Gastrocnemius medialis (tissue), 4 donors: ENCODE measurements around the gene HS6ST2. TPM values are rescaled to one million over a fixed set of nuclear protein-coding genes. Genes with fewer than 3 reads are reported as not detected.

ENCODE experiments used
- ATAC-seq, 2 donors: fragments of 150-250 bp; one replicate each; pipeline ENCODE4 v1.9.1; 2016
- DNase-seq, 2 donors: peaks; one replicate each; pipeline ENCODE4 v3.0.0-alpha.2; 2019
- H3K27ac ChIP-seq, 4 donors: fragments of 200-600 bp; sonication (generic); 1 replicate in 1 of 4; 2 replicates in 3 of 4; pipeline ENCODE4 v1.5.1; 2016 to 2018; ENCODE audit warnings: mild to moderate bottlenecking in 2 of 4, moderate library complexity in 1 of 4
- H3K27me3 ChIP-seq, 3 donors: fragments of 200-600 bp; sonication (generic) in 2 of 3; 1 replicate in 1 of 3; 2 replicates in 2 of 3; pipeline versions ENCODE4 v1.5.1 to v1.6.0; 2016 to 2019; ENCODE audit warnings: mild to moderate bottlenecking in 1 of 3, moderate library complexity in 1 of 3
- H3K36me3 ChIP-seq, 2 donors: fragments of 200-600 bp; sonication (generic) in 1 of 2; one replicate each; pipeline ENCODE4 v1.5.1; 2017 to 2018
- H3K4me1 ChIP-seq, 2 donors: fragments of 200-600 bp; sonication (generic) in 1 of 2; one replicate each; pipeline ENCODE4 v1.5.1; 2016 to 2017; ENCODE audit warnings: mild to moderate bottlenecking in 2 of 2
- H3K4me3 ChIP-seq, 4 donors: fragments of 200-600 bp; sonication (generic) in 3 of 4; 1 replicate in 1 of 4; 2 replicates in 3 of 4; pipeline ENCODE4 v1.5.1; 2016 to 2019; ENCODE audit warnings: mild to moderate bottlenecking in 2 of 4
- H3K9me3 ChIP-seq, 3 donors: fragments of 200-600 bp; sonication (generic) in 2 of 3; 1 replicate in 1 of 3; 2 replicates in 2 of 3; pipeline ENCODE4 v1.5.1; 2016 to 2019
- POLR2A ChIP-seq, 2 donors: fragments of 450-650 bp; IDR thresholded peaks; one replicate each; pipeline ENCODE4 v1.6.1; 2017; ENCODE audit warnings: antibody characterized with exemption in 2 of 2, mild to moderate bottlenecking in 2 of 2, moderate library complexity in 2 of 2
- in situ Hi-C, 4 donors: fragments of 200-750 bp; cut with MboI; loops; one replicate each; pipeline versions ENCODE4 v1.15.0 to v1.8.0; 2017; ENCODE audit warnings: low sequenced_read_pairs in 4 of 4
- intact Hi-C: fragments of 100-400 bp; cut with DNase I; formaldehyde crosslinking; loops from one replicate; pipeline ENCODE4 v1.15.1; 2023; ENCODE audit warnings: low total_unique reads
- total RNA-seq, 4 donors: library from RNA; depleted of rRNA; stranded (reverse); fragments of >200 nt; gene quantifications; one replicate each; pipeline versions ENCODE4 v1.1.0 to v1.2.3, GENCODE V29; 2016
- TF ChIP-seq, protein P1 (sequence below), 5 experiments: fragments of 450-650 bp in 3 of 5; fragments of 200-600 bp in 2 of 5; sonication (generic) in 2 of 5; IDR thresholded peaks in 4 of 5; conservative IDR thresholded peaks in 1 of 5; 1 replicate in 4 of 5; 2 replicates in 1 of 5; pipeline ENCODE4 v1.5.1; 2016 to 2019; ENCODE audit warnings: antibody characterized with exemption in 5 of 5, mild to moderate bottlenecking in 3 of 5, moderate library complexity in 3 of 5

Gene HS6ST2
- total RNA-seq, 4 donors from 2014 or later: 1.9 to 2.8 (median 2.1) TPM; not detected in 1

- Histone ChIP-seq H3K4me3 (no peak overlapping the region), H3K36me3 (no peaks in the 10 kb centered on the region), H3K27me3 (no peaks in the 10 kb centered on the region), H3K27ac (no peak overlapping the region), H3K4me1 (no peaks in the 10 kb centered on the region), H3K9me3 (no peaks in the 10 kb centered on the region)
- DNase-seq (no peak), ATAC-seq (no peak)
- intact Hi-C loops: no loop called here
- TF ChIP-seq, protein P1, sequence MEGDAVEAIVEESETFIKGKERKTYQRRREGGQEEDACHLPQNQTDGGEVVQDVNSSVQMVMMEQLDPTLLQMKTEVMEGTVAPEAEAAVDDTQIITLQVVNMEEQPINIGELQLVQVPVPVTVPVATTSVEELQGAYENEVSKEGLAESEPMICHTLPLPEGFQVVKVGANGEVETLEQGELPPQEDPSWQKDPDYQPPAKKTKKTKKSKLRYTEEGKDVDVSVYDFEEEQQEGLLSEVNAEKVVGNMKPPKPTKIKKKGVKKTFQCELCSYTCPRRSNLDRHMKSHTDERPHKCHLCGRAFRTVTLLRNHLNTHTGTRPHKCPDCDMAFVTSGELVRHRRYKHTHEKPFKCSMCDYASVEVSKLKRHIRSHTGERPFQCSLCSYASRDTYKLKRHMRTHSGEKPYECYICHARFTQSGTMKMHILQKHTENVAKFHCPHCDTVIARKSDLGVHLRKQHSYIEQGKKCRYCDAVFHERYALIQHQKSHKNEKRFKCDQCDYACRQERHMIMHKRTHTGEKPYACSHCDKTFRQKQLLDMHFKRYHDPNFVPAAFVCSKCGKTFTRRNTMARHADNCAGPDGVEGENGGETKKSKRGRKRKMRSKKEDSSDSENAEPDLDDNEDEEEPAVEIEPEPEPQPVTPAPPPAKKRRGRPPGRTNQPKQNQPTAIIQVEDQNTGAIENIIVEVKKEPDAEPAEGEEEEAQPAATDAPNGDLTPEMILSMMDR (IDR thresholded peaks at IDR 0.05 in 4 of 5, conservative IDR thresholded peaks at IDR 0.05 in 1 of 5): no peak
- TF ChIP-seq POLR2A (IDR thresholded peaks at IDR 0.05): no peak
- in situ Hi-C loops: no loop called here
These were observed 166.7 kb downstream of the HS6ST2 start for GRCh38 chrX:132791714-132792113.

DNA sequence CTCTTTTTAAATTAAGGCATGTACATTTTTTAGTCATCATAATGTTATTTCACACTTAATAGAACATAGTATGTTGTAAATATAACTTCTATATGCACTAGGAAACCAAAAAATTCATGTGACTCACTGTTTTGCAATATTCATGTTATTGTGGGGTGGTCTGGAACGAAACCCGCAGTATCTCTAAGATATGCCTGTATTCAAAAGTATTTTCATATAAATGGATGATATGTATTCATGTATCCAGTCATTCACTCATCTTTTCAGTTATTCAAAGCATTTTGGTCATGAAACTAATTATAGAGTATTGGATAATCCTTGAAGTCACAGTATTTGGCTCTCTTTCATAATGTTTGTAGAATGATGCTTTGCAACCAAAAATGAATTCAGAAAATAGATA lies 168.1 kb downstream of the HS6ST2 start:
- TF ChIP-seq POLR2A (IDR thresholded peaks at IDR 0.05): no peak
- TF ChIP-seq, protein P1 (IDR thresholded peaks at IDR 0.05 in 4 of 5, conservative IDR thresholded peaks at IDR 0.05 in 1 of 5): no peak
- intact Hi-C loops: no loop called here
- ATAC-seq (no peak), DNase-seq (no peak)
- no peaks in the 10 kb centered on the region for H3K9me3 ChIP-seq
- H3K27me3 ChIP-seq: no peaks in the 10 kb centered on the region
- no peak overlapping the region for H3K4me3 ChIP-seq
- no peaks in the 10 kb centered on the region for H3K36me3 ChIP-seq
- H3K4me1 ChIP-seq: no peaks in the 10 kb centered on the region
- no peak overlapping the region for H3K27ac ChIP-seq
- in situ Hi-C loops: no loop called here

DNA sequence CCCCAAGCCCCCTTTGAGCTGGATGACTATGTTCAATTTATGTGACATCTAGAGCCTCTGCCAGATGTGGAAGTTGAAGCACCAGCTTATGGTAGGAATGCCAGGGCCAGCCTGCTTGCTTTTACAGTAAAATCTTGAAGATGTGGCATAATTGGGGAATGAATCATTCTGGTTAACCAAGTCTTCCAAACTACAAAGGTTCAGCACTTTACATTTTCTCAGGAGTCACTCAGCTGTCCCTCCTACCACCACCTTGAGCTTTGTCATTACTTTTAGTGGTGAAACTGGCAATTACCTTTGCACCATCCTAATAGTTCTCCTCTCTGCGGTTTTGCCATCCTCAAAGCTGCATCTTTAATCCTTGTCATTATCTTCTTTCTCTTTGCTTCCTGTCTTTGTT lies 172.2 kb downstream of the HS6ST2 start:
- Histone ChIP-seq H3K27me3 (no peaks in the 10 kb centered on the region), H3K36me3 (no peaks in the 10 kb centered on the region), H3K9me3 (no peaks in the 10 kb centered on the region), H3K27ac (no peak overlapping the region), H3K4me1 (no peaks in the 10 kb centered on the region), H3K4me3 (no peak overlapping the region)
- TF ChIP-seq, protein P1 (IDR thresholded peaks at IDR 0.05 in 4 of 5, conservative IDR thresholded peaks at IDR 0.05 in 1 of 5): no peak
- no peak for TF ChIP-seq POLR2A (IDR thresholded peaks at IDR 0.05)
- in situ Hi-C loops (no loop called here), intact Hi-C loops (no loop called here)
- DNase-seq (no peak), ATAC-seq (no peak)

DNA sequence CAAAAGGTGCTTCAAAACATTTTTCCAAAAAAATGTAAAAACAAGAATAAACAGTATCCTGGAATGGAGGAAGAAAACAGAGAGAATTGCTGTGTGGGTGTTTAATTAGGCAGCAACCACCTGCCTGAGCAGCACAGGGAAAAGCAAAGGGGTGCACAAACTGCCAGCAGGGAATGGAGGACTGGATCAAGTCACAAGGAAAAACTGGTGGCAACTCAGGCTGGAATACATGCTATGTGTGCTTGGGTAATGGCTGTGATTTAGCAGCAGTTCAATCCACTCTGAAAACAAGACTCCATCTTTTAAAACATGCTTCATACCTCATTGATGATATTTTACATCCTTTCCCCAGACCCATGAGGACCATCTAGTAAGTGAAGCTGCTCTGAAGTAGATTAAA lies 179.5 kb downstream of the HS6ST2 start:
- Histone ChIP-seq H3K36me3 (no peaks in the 10 kb centered on the region), H3K27ac (no peak overlapping the region), H3K4me1 (no peaks in the 10 kb centered on the region), H3K27me3 (no peaks in the 10 kb centered on the region), H3K4me3 (no peak overlapping the region), H3K9me3 (no peaks in the 10 kb centered on the region)
- TF ChIP-seq, protein P1 (IDR thresholded peaks at IDR 0.05 in 4 of 5, conservative IDR thresholded peaks at IDR 0.05 in 1 of 5): no peak
- TF ChIP-seq POLR2A (IDR thresholded peaks at IDR 0.05): no peak
- no peak for ATAC-seq
- in situ Hi-C loops (no loop called here), intact Hi-C loops (no loop called here)
- DNase-seq: no peak

DNA sequence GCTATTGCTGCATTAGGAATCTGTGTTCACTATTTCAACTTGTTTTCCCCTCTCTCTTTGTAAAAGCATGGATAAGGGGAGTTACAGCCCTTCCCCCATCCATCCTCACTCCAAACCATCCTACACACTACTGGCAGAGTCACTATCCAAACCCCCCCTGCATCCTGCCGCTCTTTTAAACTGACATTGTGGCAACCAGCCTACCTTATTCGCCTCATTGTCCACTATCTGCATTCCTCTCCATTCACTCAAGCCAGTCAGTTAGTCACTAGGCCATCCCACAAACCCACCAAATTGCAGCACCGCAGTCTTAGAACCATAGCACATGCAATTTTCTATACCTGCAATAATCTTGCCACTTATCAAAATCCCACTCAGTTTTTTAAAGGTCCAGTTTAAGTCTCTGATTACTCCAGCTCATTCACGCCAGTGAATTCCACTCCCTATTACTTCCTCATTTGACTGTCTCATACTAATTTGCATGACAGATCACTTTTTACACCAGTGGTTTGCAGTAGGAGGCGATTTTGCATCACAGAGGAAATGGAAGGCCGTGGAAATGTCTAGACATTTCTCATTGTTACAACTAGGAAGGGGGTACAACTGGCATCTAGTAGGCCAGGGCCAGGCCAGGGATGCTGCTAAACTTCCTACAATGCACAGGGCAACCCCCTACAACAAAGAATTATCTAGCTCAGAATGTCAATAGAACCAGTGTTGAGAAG lies 181.8 kb downstream of the HS6ST2 start:
- intact Hi-C loops (no loop called here), in situ Hi-C loops (no loop called here)
- H3K27me3 ChIP-seq: no peaks in the 10 kb centered on the region
- H3K4me1 ChIP-seq: no peaks in the 10 kb centered on the region
- no peaks in the 10 kb centered on the region for H3K36me3 ChIP-seq
- ATAC-seq (no peak), DNase-seq (no peak)
- TF ChIP-seq, protein P1 (IDR thresholded peaks at IDR 0.05 in 4 of 5, conservative IDR thresholded peaks at IDR 0.05 in 1 of 5): no peak
- TF ChIP-seq POLR2A (IDR thresholded peaks at IDR 0.05): no peak
- no peak overlapping the region for H3K27ac ChIP-seq
- H3K9me3 ChIP-seq: no peaks in the 10 kb centered on the region
- H3K4me3 ChIP-seq: no peak overlapping the region
